ENCODE results near the gene INHBB. TPM values are rescaled to one million over a fixed set of nuclear protein-coding genes. Genes with fewer than 3 reads are reported as not detected.

INHBB gene
- total RNA-seq, 1 experiment from 2014 or later = not detected

DNA sequence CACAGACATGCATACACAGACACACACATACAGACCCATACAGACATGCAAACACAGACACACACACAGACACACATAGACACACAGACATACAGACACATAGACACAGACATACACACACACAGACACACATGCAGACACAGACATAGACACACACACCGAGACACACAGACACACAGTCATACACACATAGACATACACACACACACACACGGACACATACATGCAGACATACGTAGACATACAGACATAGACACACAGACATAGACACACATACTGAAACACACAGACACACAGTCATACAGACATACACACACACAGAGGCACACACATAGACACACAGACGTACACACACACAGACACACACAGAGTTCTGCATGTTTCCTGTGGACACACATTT is 26.9 kb downstream of the INHBB start:
- intact Hi-C loops (cut with micrococcal nuclease; ENCODE audit: unreplicated experiment) = no loop called here
- H3K27ac Mint-ChIP-seq (ENCODE audit: unreplicated experiment) = no peak overlapping the region
- no TSS peak for BruUV-seq (replicated peaks)
- no peaks in the 10 kb centered on the region for H3K9me3 Mint-ChIP-seq (ENCODE audit: low read depth, unreplicated experiment)
- H3K4me1 Mint-ChIP-seq (ENCODE audit: low read depth, unreplicated experiment) = no peaks in the 10 kb centered on the region
- TF ChIP-seq, protein P1, sequence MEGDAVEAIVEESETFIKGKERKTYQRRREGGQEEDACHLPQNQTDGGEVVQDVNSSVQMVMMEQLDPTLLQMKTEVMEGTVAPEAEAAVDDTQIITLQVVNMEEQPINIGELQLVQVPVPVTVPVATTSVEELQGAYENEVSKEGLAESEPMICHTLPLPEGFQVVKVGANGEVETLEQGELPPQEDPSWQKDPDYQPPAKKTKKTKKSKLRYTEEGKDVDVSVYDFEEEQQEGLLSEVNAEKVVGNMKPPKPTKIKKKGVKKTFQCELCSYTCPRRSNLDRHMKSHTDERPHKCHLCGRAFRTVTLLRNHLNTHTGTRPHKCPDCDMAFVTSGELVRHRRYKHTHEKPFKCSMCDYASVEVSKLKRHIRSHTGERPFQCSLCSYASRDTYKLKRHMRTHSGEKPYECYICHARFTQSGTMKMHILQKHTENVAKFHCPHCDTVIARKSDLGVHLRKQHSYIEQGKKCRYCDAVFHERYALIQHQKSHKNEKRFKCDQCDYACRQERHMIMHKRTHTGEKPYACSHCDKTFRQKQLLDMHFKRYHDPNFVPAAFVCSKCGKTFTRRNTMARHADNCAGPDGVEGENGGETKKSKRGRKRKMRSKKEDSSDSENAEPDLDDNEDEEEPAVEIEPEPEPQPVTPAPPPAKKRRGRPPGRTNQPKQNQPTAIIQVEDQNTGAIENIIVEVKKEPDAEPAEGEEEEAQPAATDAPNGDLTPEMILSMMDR (IDR thresholded peaks at IDR 0.05; ENCODE audit: unreplicated experiment) = no peak
- no peak overlapping the region for H3K4me3 Mint-ChIP-seq (ENCODE audit: low read depth, unreplicated experiment)
- CTCF ChIA-PET = no interaction called here
- H3K36me3 Mint-ChIP-seq (ENCODE audit: insufficient read depth, unreplicated experiment) = no peaks in the 10 kb centered on the region
- H3K27me3 Mint-ChIP-seq (ENCODE audit: unreplicated experiment) = peaks cover 47% of the 10 kb centered on the region
- DNase-seq = no peak

DNA sequence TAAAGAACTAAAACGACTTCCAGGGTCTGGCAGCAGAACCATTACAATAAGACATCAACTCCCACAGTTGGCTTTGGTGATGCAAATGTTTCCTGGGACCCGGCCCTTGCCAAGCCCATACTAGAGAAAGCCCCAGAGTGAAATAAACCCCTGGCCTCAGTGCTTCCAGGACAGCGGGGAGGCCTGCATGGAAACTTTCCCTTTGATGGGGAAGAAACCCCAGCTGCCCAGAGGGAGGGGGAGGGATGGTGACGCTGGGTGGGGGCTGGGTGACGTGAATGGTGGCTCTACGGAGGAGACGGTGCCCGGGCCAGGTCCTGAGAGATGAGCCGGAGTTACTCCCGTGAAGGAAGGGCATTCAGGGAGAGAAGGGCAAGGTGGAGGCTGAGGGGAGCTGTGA is 27.5 kb downstream of the INHBB start:
- no peak overlapping the region for H3K27ac Mint-ChIP-seq (ENCODE audit: unreplicated experiment)
- no peak overlapping the region for H3K4me3 Mint-ChIP-seq (ENCODE audit: low read depth, unreplicated experiment)
- intact Hi-C loops (cut with micrococcal nuclease; ENCODE audit: unreplicated experiment) = no loop called here
- TF ChIP-seq, protein P1 (IDR thresholded peaks at IDR 0.05; ENCODE audit: unreplicated experiment) = no peak
- no TSS peak for BruUV-seq (replicated peaks)
- no peaks in the 10 kb centered on the region for H3K4me1 Mint-ChIP-seq (ENCODE audit: low read depth, unreplicated experiment)
- H3K27me3 Mint-ChIP-seq (ENCODE audit: unreplicated experiment) = peaks cover 49% of the 10 kb centered on the region
- H3K36me3 Mint-ChIP-seq (ENCODE audit: insufficient read depth, unreplicated experiment) = no peaks in the 10 kb centered on the region
- DNase-seq = no peak
- CTCF ChIA-PET = no interaction called here
- no peaks in the 10 kb centered on the region for H3K9me3 Mint-ChIP-seq (ENCODE audit: low read depth, unreplicated experiment)

DNA sequence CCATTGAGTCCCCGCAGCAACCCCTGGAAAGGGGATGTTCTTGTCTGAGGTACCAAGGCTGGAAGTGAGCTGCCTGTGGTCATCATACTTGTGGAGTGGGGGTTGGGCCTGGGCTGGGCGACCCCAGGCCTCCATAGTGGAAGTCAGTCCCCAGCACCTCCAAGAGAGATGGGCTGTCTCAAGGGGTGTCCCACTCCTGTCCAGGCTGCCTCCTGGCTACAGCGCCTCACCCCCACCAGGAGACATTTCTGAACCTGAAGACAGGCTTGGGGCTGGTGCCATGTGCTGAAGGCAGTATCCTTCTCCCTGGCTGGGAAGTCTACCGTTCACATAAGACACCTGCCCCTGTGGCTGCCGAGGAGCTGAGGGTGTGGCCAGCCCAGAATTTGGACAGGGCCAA is 28.9 kb downstream of the INHBB start:
- no TSS peak for BruUV-seq (replicated peaks)
- intact Hi-C loops (cut with micrococcal nuclease; ENCODE audit: unreplicated experiment) = no loop called here
- no peaks in the 10 kb centered on the region for H3K4me1 Mint-ChIP-seq (ENCODE audit: low read depth, unreplicated experiment)
- peaks cover 55% of the 10 kb centered on the region for H3K27me3 Mint-ChIP-seq (ENCODE audit: unreplicated experiment)
- no peak overlapping the region for H3K4me3 Mint-ChIP-seq (ENCODE audit: low read depth, unreplicated experiment)
- H3K36me3 Mint-ChIP-seq (ENCODE audit: insufficient read depth, unreplicated experiment) = no peaks in the 10 kb centered on the region
- no peak overlapping the region for H3K27ac Mint-ChIP-seq (ENCODE audit: unreplicated experiment)
- H3K9me3 Mint-ChIP-seq (ENCODE audit: low read depth, unreplicated experiment) = no peaks in the 10 kb centered on the region
- CTCF ChIA-PET = no interaction called here
- TF ChIP-seq, protein P1 (IDR thresholded peaks at IDR 0.05; ENCODE audit: unreplicated experiment) = no peak
- DNase-seq = no peak

DNA sequence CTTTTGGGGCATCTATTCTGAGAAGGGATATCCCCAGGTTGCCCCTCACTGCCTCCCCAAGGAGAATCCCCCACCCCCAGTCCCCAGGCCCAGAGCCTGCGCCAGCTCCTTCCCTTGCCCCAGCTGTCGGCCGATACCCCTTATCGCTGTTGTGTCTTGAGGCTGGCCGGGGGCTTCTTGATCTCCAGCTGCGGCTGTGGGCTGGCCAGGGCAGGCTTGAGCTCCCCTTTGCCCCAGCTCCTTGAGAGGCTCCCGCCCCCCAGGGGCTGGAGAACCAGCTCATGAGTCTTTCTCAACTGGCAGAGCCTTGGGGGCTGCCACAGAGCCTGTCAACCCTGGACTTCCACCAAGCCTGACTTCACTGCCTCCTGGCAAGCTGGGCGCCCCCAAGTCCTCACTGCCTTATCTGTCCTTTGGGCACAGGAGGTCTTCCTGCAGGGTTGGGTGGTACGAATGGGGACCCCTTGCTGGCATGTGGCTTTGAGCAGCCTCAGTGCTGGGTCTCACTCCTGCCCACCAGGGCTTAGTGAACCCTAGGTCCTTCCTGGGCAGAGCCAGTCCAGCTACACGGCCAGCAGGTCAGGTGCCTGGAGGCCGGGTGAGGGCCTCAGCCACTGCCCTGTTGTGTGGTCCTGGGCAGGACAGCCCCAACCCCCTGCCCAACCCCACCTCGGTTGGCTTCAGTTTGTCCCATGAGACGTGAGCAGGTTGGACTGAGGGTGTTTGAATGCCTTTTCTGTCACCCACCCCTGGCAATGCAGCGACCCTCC is 29.5 kb downstream of the INHBB start:
- peaks cover 55% of the 10 kb centered on the region for H3K27me3 Mint-ChIP-seq (ENCODE audit: unreplicated experiment)
- TF ChIP-seq, protein P1 (IDR thresholded peaks at IDR 0.05; ENCODE audit: unreplicated experiment) = no peak
- no peaks in the 10 kb centered on the region for H3K9me3 Mint-ChIP-seq (ENCODE audit: low read depth, unreplicated experiment)
- no peak overlapping the region for H3K27ac Mint-ChIP-seq (ENCODE audit: unreplicated experiment)
- H3K4me3 Mint-ChIP-seq (ENCODE audit: low read depth, unreplicated experiment) = no peak overlapping the region
- no peaks in the 10 kb centered on the region for H3K4me1 Mint-ChIP-seq (ENCODE audit: low read depth, unreplicated experiment)
- no peak for DNase-seq
- H3K36me3 Mint-ChIP-seq (ENCODE audit: insufficient read depth, unreplicated experiment) = no peaks in the 10 kb centered on the region
- BruUV-seq (replicated peaks) = no TSS peak
- intact Hi-C loops (cut with micrococcal nuclease; ENCODE audit: unreplicated experiment) = no loop called here
- CTCF ChIA-PET = no interaction called here

All from Calu3 (cell line).